GM15510 (cell line): ENCODE measurements around the gene ZBED6.

Experiments
- POLR2A ChIP-seq: IDR thresholded peaks from 3 replicates; pipeline ENCODE4 v1.6.1; 2011; ENCODE audit warnings: borderline replicate concordance; ENCODE audit not compliant: insufficient read length; ENCODE audit errors: extremely low read depth

Gene ZBED6

GRCh38 chr1:203772836-203773235 is 22.6 kb upstream of the ZBED6 start:
- TF ChIP-seq POLR2A: no peak

DNA sequence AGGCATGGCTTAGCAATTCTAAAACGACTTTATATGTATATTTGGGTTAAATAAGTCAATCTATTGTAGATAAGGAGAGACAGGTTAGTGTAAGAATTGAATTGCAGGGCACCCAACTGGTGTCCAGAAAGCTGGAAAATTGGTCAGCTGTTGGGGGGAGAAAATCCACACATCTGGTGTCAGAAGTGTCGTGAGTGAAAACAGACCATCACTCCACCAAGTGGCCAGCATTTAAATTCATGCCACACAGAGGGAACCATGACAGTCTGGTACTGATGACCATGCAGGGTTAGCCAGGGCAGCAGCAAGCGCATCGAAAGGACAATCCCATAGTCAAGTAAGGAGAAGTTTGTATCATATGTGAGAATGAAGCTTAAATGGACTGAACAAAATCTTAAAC is 18.8 kb upstream of the ZBED6 start:
- TF ChIP-seq POLR2A: no peak

DNA sequence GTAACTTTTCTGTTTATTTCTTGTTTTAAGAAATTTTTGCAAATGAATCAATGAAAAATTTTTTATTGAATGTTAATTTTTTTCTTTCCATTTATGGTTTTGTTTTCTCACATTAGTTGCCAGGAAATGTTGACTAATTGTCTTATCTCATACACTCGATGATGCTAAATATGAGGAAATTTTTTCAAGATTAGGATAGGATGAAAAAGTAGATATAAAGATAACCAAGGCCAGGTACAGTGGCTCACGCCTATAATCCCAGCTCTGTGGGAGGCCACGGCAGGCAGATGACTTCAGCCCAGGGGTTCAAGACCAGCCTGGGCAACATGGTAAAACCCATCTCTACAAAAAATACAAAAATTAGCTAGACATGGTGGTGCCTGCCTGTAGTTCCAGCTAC is 17.8 kb upstream of the ZBED6 start:
- no peak for TF ChIP-seq POLR2A

- TF ChIP-seq POLR2A: no peak
These were observed 17.3 kb upstream of the ZBED6 start for GRCh38 chr1:203778146-203778545.

- TF ChIP-seq POLR2A: no peak
These were observed 16.6 kb upstream of the ZBED6 start for GRCh38 chr1:203778789-203779188.

- TF ChIP-seq POLR2A: no peak
These were observed 13.5 kb upstream of the ZBED6 start for GRCh38 chr1:203781962-203782361.

DNA sequence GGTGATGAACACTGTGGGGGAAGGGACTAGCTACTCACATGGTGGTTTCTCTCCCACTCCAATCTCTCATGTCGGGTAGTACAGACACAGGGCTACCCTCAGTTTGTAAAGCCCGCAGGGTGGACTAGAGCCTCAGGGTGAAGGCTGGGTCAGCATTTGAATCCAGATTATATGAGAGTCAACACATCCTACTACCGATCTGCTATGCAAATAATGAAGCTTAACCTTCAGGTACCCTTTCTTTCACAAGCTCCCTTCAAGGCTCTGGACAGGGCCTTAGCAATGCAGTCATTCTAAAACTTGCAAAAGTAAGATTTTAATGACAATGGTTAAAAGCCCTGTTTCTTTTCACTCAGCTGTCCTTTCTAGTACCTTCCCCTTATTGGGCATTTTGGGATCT is 5.5 kb upstream of the ZBED6 start:
- no peak for TF ChIP-seq POLR2A

DNA sequence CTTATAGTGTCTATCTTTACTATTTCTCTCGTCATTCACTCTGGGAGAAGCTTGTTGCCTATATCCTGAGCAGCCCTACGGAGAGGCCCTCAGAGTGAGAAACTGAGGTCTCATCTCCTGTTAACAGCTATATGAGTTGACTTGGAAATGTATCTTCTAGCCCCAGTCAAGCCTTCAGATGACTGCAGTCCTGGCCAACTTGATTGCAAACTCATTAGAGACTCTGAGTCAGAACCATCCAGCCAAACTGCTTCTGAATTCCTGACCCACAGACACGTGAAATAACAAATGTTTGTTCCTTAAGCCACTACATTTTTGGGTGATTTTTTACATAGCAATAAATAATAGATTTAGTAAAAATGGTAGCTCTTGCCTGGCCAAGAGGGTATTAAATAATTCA is 3.9 kb upstream of the ZBED6 start:
- TF ChIP-seq POLR2A: no peak

- no peak for TF ChIP-seq POLR2A
These were observed 2.9 kb upstream of the ZBED6 start for GRCh38 chr1:203792486-203792885.

DNA sequence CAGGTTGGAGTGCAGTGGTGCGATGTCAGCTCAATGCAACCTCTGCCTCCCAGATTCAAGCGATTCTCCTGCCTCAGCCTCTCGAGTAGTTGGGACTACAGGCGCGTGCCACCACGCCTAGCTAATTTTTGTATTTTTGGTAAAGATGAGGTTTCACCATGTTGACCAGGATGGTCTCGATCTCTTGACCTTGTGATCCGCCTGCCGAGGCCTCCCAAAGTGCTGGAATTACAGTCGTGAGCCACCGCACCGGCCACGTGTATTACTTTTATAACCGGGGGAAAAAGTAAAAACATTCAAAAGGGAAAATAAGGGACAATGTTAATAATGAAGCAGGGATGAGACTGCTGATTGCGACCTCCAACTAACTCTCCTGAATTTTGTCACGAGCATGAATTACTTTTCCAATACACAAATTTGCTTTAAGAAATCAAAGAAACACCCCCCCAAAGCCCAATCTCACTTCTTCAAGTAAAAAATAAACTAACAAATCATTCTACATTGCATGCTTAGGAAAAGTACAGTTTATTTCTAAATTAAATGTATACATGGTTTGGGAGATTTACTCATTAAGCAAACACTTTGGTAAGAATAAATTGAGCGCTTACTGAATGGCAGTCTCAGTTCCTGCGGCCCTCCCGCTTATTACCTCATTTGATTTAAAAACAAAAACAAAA is 521 bp upstream of the ZBED6 start:
- TF ChIP-seq POLR2A: no peak

DNA sequence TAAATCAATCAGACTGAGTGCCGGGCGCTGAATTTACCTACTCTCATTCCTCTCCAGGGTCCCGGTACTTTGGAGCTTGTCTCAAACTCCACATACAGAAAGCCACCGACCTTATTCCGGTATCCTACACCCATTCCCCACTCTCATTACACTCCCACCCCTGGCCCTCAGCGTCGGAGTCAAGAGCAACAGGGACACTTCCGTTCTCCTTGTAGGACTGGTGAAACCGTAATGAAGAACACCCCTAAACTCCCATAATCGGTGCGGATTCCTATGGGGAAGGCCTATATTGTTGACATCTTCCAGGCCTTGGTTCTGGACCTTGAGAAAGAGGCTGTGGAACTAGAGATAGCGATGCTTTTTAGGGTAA is 798 bp downstream of the ZBED6 start:
- no peak for TF ChIP-seq POLR2A

- no peak for TF ChIP-seq POLR2A
These were observed 1.8 kb downstream of the ZBED6 start for GRCh38 chr1:203797216-203797615.

GRCh38 chr1:203797948-203798655 is 2.7 kb downstream of the ZBED6 start:
- TF ChIP-seq POLR2A: no peak

- TF ChIP-seq POLR2A: no peak
These were observed 3.7 kb downstream of the ZBED6 start for GRCh38 chr1:203799157-203799556.

DNA sequence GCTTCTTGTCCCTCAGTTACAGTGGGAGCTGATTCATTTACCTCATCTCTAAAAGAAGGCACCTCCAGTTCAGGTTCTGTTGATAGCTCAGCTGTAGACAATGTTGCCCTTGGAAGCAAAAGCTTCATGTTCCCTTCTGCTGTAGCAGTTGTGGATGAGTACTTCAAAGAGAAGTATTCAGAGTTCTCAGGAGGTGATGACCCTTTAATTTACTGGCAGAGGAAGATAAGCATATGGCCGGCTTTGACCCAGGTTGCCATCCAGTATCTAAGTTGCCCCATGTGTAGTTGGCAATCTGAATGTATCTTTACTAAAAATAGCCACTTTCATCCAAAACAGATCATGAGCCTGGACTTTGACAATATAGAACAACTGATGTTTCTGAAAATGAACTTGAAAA is 4.5 kb downstream of the ZBED6 start:
- TF ChIP-seq POLR2A: no peak

DNA sequence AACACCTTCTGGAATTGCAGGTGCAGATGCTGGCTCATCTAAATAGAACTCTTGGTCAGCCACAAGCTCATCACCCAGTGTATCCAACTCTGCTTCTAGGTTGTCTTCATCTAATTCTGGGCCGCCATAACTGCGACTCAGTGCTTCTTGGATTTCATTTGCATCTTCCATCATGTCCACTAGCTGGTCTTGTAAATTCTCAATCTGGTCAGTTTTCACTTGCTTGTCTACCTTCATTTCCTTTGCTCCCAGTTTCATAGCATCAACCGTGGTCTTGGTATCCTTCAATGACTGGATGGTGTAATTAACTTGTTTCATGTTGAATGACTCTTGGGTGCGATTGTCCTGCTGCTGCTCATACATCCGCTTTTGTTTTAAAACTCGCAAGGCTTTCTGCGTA is 10.3 kb downstream of the ZBED6 start:
- TF ChIP-seq POLR2A: no peak
